ENCODE results near the gene SLC25A43.
"Not testable (repeated sequence)": the region's sequence is repeated elsewhere in the genome, so short reads cannot be mapped to it uniquely, and the experiment has no call there.

Gene SLC25A43

GRCh38 chrX:119363391-119363790 lies 35.7 kb upstream of the SLC25A43 start:
- TF ChIP-seq, protein P1, sequence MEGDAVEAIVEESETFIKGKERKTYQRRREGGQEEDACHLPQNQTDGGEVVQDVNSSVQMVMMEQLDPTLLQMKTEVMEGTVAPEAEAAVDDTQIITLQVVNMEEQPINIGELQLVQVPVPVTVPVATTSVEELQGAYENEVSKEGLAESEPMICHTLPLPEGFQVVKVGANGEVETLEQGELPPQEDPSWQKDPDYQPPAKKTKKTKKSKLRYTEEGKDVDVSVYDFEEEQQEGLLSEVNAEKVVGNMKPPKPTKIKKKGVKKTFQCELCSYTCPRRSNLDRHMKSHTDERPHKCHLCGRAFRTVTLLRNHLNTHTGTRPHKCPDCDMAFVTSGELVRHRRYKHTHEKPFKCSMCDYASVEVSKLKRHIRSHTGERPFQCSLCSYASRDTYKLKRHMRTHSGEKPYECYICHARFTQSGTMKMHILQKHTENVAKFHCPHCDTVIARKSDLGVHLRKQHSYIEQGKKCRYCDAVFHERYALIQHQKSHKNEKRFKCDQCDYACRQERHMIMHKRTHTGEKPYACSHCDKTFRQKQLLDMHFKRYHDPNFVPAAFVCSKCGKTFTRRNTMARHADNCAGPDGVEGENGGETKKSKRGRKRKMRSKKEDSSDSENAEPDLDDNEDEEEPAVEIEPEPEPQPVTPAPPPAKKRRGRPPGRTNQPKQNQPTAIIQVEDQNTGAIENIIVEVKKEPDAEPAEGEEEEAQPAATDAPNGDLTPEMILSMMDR (IDR thresholded peaks at IDR 0.05; ENCODE audit: low read length), result no peak
- TF ChIP-seq EZH2 (IDR thresholded peaks at IDR 0.05; ENCODE audit: borderline replicate concordance, low read length), result no peak
- Histone ChIP-seq H3K9me2 (ENCODE audit: low read depth, low read length) (no peaks in the 10 kb centered on the region), H3K4me3 (ENCODE audit: low read depth, low read length, poor library complexity, severe bottlenecking) (no peak overlapping the region), H3K79me2 (ENCODE audit: insufficient read depth, low read length) (no peaks in the 10 kb centered on the region), H3K9me3 (ENCODE audit: low read length) (no peaks in the 10 kb centered on the region), H3K27me3 (ENCODE audit: insufficient read depth, low read length) (no peaks in the 10 kb centered on the region), H3K27ac (ENCODE audit: low read depth, low read length, poor library complexity, severe bottlenecking) (no peak overlapping the region), H4K20me1 (ENCODE audit: insufficient read depth, low read length) (no peaks in the 10 kb centered on the region), H3K4me2 (ENCODE audit: low read length) (no peak overlapping the region), H3F3A (ENCODE audit: insufficient read depth, low read length) (no peaks in the 10 kb centered on the region), H3K36me3 (ENCODE audit: insufficient read depth, low read length) (no peaks in the 10 kb centered on the region), H3K9ac (ENCODE audit: low read length) (no peak overlapping the region), H2AFZ (ENCODE audit: low read length) (no peak overlapping the region), H3K4me1 (ENCODE audit: insufficient read depth, low read length, severe bottlenecking) (no peaks in the 10 kb centered on the region)

GRCh38 chrX:119371861-119372260 lies 27.3 kb upstream of the SLC25A43 start:
- not testable (repeated sequence) for H3K4me2 ChIP-seq (ENCODE audit: low read length); H3K36me3 ChIP-seq (ENCODE audit: insufficient read depth, low read length); H3K27me3 ChIP-seq (ENCODE audit: insufficient read depth, low read length); H3K9ac ChIP-seq (ENCODE audit: low read length); H3K79me2 ChIP-seq (ENCODE audit: insufficient read depth, low read length); H2AFZ ChIP-seq (ENCODE audit: low read length); H3K9me2 ChIP-seq (ENCODE audit: low read depth, low read length); H3K27ac ChIP-seq (ENCODE audit: low read depth, low read length, poor library complexity, severe bottlenecking); H3K9me3 ChIP-seq (ENCODE audit: low read length); H4K20me1 ChIP-seq (ENCODE audit: insufficient read depth, low read length); H3K4me1 ChIP-seq (ENCODE audit: insufficient read depth, low read length, severe bottlenecking); H3F3A ChIP-seq (ENCODE audit: insufficient read depth, low read length); H3K4me3 ChIP-seq (ENCODE audit: low read depth, low read length, poor library complexity, severe bottlenecking)

DNA sequence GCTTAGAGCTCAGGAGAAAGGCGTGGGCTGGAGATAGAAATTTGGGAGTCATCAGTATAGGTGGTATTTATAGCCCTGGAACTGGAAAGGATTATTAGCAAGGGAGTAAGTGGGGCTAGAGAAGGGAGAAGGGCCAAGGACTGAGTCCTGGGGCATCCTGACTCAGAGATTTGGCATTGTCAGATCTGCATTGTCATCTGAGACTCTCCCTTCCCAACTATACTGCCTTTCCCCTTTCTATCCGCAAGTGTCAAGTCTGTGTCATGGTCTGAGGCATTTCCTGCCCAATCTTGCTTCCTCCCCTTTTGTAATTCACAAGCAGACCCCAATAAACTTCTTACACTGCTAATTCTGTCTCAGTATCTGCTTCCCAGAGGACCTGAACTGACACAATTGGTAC lies 24.4 kb upstream of the SLC25A43 start:
- H3K27ac ChIP-seq (ENCODE audit: low read depth, low read length, poor library complexity, severe bottlenecking), result no peak overlapping the region
- no peak overlapping the region for H3K9ac ChIP-seq (ENCODE audit: low read length)
- no peaks in the 10 kb centered on the region for H3F3A ChIP-seq (ENCODE audit: insufficient read depth, low read length)
- no peaks in the 10 kb centered on the region for H3K4me1 ChIP-seq (ENCODE audit: insufficient read depth, low read length, severe bottlenecking)
- no peaks in the 10 kb centered on the region for H3K9me3 ChIP-seq (ENCODE audit: low read length)
- no peaks in the 10 kb centered on the region for H3K27me3 ChIP-seq (ENCODE audit: insufficient read depth, low read length)
- no peaks in the 10 kb centered on the region for H4K20me1 ChIP-seq (ENCODE audit: insufficient read depth, low read length)
- TF ChIP-seq EZH2 (IDR thresholded peaks at IDR 0.05; ENCODE audit: borderline replicate concordance, low read length), result no peak
- TF ChIP-seq, protein P1 (IDR thresholded peaks at IDR 0.05; ENCODE audit: low read length), result no peak
- no peaks in the 10 kb centered on the region for H3K79me2 ChIP-seq (ENCODE audit: insufficient read depth, low read length)
- H3K9me2 ChIP-seq (ENCODE audit: low read depth, low read length), result no peaks in the 10 kb centered on the region
- no peak overlapping the region for H3K4me2 ChIP-seq (ENCODE audit: low read length)
- no peak overlapping the region for H3K4me3 ChIP-seq (ENCODE audit: low read depth, low read length, poor library complexity, severe bottlenecking)
- H3K36me3 ChIP-seq (ENCODE audit: insufficient read depth, low read length), result no peaks in the 10 kb centered on the region
- H2AFZ ChIP-seq (ENCODE audit: low read length), result no peak overlapping the region

GRCh38 chrX:119375561-119375960 lies 23.6 kb upstream of the SLC25A43 start:
- Histone ChIP-seq H3K9me2 (ENCODE audit: low read depth, low read length) (no peaks in the 10 kb centered on the region), H3F3A (ENCODE audit: insufficient read depth, low read length) (no peaks in the 10 kb centered on the region), H3K27me3 (ENCODE audit: insufficient read depth, low read length) (no peaks in the 10 kb centered on the region), H3K36me3 (ENCODE audit: insufficient read depth, low read length) (no peaks in the 10 kb centered on the region), H2AFZ (ENCODE audit: low read length) (no peak overlapping the region), H3K4me2 (ENCODE audit: low read length) (no peak overlapping the region), H3K9ac (ENCODE audit: low read length) (no peak overlapping the region), H4K20me1 (ENCODE audit: insufficient read depth, low read length) (no peaks in the 10 kb centered on the region), H3K9me3 (ENCODE audit: low read length) (no peaks in the 10 kb centered on the region), H3K27ac (ENCODE audit: low read depth, low read length, poor library complexity, severe bottlenecking) (no peak overlapping the region), H3K4me1 (ENCODE audit: insufficient read depth, low read length, severe bottlenecking) (no peaks in the 10 kb centered on the region), H3K4me3 (ENCODE audit: low read depth, low read length, poor library complexity, severe bottlenecking) (no peak overlapping the region), H3K79me2 (ENCODE audit: insufficient read depth, low read length) (no peaks in the 10 kb centered on the region)
- TF ChIP-seq, protein P1 (IDR thresholded peaks at IDR 0.05; ENCODE audit: low read length), result no peak

Measured in OCI-LY1 (cell line).